HepG2 (cell line): Measurements from ENCODE around the gene ATXN7L3B. TPM values are rescaled to one million over a fixed set of nuclear protein-coding genes. Genes with fewer than 3 reads are reported as not detected.
A peak's percentile ranks its signal among the peaks of the same experiment; 100 is the strongest.

ENCODE experiments used
- ATAC-seq: fragments of 200-7000 bp; cut with Tn5 transposase; 3 replicates; pipeline ENCODE4 v1.9.1; 2020; ENCODE audit warnings: mild to moderate bottlenecking, moderate library complexity
- BruUV-seq: library from RNA; stranded (reverse); fragments of 400-500 nt; replicated peaks from 2 replicates; lab custom pipeline; 2021; lab: Mats Ljungman, UMichigan
- CTCF ChIA-PET: fragments of 300-600 bp; formaldehyde crosslinking; extraction: SDS; loops from one replicate; lab custom pipeline; 2021; ENCODE audit warnings: low total read pairs, inconsistent platforms, low intra/inter-chr PET ratio; lab: Yijun Ruan, JAX
- POLR2A ChIA-PET: fragments of 350-600 bp; sonication (Branson Sonifier 250); formaldehyde crosslinking; loops from one replicate; lab custom pipeline; 2020; ENCODE audit warnings: antibody characterized with exemption, inconsistent platforms; lab: Yijun Ruan, JAX
- DNase-seq: peaks from one replicate; pipeline ENCODE4 v3.0.0-alpha.2; 2015; ENCODE audit warnings: low spot score
- FAIRE-seq: peaks from 3 replicates; lab custom pipeline; 2011; peaks lifted over from hg19 to GRCh38; lab: Jason Lieb, UNC
- H2AFZ ChIP-seq: one replicate; pipeline ENCODE4 v1.6.1; 2011; ENCODE audit warnings: low read length, inconsistent platforms
- H3K27ac ChIP-seq: fragments of 300-600 bp; 3 replicates; pipeline ENCODE4 v1.8.0; 2011; ENCODE audit warnings: mixed run types, mild to moderate bottlenecking, mixed read lengths, low read length, inconsistent platforms; ENCODE audit not compliant: insufficient read depth; ENCODE audit errors: extremely low read length
- H3K27me3 ChIP-seq, 2 experiments: fragments of 200-600 bp in 1 of 2; 2 replicates in 1 of 2; 3 replicates in 1 of 2; pipeline versions ENCODE4 v1.6.0 to v1.8.0; 2011; ENCODE audit warnings: low read length in 2 of 2, mild to moderate bottlenecking in 2 of 2, moderate library complexity in 2 of 2, inconsistent platforms in 1 of 2; ENCODE audit not compliant: insufficient read depth in 2 of 2, control insufficient read depth in 1 of 2
- H3K36me3 ChIP-seq, 2 experiments: fragments of 200-600 bp in 1 of 2; replicated peaks in 1 of 2; 2 replicates in 1 of 2; 3 replicates in 1 of 2; pipeline versions ENCODE4 v1.5.1 to v1.8.0; 2011; ENCODE audit warnings: low read length in 2 of 2, inconsistent platforms in 1 of 2; ENCODE audit not compliant: insufficient read depth in 2 of 2, control insufficient read depth in 1 of 2
- H3K4me1 ChIP-seq: 2 replicates; pipeline ENCODE4 v1.5.1; 2012; ENCODE audit warnings: low read length, inconsistent platforms; ENCODE audit not compliant: insufficient read depth
- H3K4me2 ChIP-seq: 2 replicates; pipeline ENCODE4 v1.6.0; 2011; ENCODE audit warnings: low read depth, low read length, inconsistent platforms
- H3K4me3 ChIP-seq, 3 experiments: fragments of 200-600 bp in 1 of 3; sonication (generic), shearing (Covaris generic) in 1 of 3; replicated peaks in 1 of 3; 2 replicates each; pipeline ENCODE4 v1.5.1; 2011 to 2016; ENCODE audit warnings: low read length in 3 of 3, inconsistent platforms in 2 of 3, low read depth in 2 of 3, mild to moderate bottlenecking in 2 of 3, control low read depth in 1 of 3, mixed read lengths in 1 of 3; ENCODE audit not compliant: insufficient read depth in 1 of 3
- H3K79me2 ChIP-seq: one replicate; pipeline ENCODE4 v1.6.1; 2011; ENCODE audit warnings: low read length, inconsistent platforms; ENCODE audit not compliant: insufficient read depth
- H3K9ac ChIP-seq: 2 replicates; pipeline ENCODE4 v1.6.0; 2011; ENCODE audit warnings: mild to moderate bottlenecking, low read depth, low read length, inconsistent platforms; ENCODE audit not compliant: insufficient read depth
- H3K9me3 ChIP-seq: 2 replicates; pipeline ENCODE4 v1.5.1; 2012; ENCODE audit warnings: mild to moderate bottlenecking, low read length
- H4K20me1 ChIP-seq: 2 replicates; pipeline ENCODE4 v1.6.0; 2011; ENCODE audit warnings: inconsistent platforms, mild to moderate bottlenecking, low read length, moderate library complexity; ENCODE audit not compliant: insufficient read depth
- CENPX ChIP-seq: sonication (generic); formaldehyde crosslinking; IDR thresholded peaks from 2 replicates; pipeline ENCODE4 v1.9.0; 2021; ENCODE audit warnings: mild to moderate bottlenecking, missing genetic modification reagents, moderate library complexity
- CTCF ChIP-seq: sonication (generic); formaldehyde crosslinking; IDR thresholded peaks from 2 replicates; pipeline ENCODE4 v1.5.0; 2020; ENCODE audit warnings: mild to moderate bottlenecking, missing genetic modification reagents, moderate library complexity
- E2F1 ChIP-seq: sonication (generic); formaldehyde crosslinking; IDR thresholded peaks from 2 replicates; pipeline ENCODE4 v1.5.0; 2020; ENCODE audit warnings: missing genetic modification reagents
- MTERF4 ChIP-seq: sonication (generic); formaldehyde crosslinking; IDR thresholded peaks from 2 replicates; pipeline ENCODE4 v1.8.0; 2023; ENCODE audit warnings: mild to moderate bottlenecking, missing genetic modification reagents
- NKX3-1 ChIP-seq: sonication (generic); formaldehyde crosslinking; IDR thresholded peaks from 2 replicates; pipeline ENCODE4 v1.5.0; 2020; ENCODE audit warnings: missing genetic modification reagents
- RORA ChIP-seq: sonication (generic); formaldehyde crosslinking; IDR thresholded peaks from 2 replicates; pipeline ENCODE4 v1.5.0; 2020; ENCODE audit warnings: mild to moderate bottlenecking, missing genetic modification reagents, moderate library complexity
- ZNF710 ChIP-seq: sonication (generic); formaldehyde crosslinking; IDR thresholded peaks from 2 replicates; pipeline ENCODE4 v1.5.0; 2020; ENCODE audit warnings: mild to moderate bottlenecking, missing genetic modification reagents, borderline replicate concordance
- WGBS: methylation state at CpG from one replicate; pipeline ENCODE4 v1.1.6; 2017; ENCODE audit warnings: low lambda C conversion rate; 5-methylcytosine and 5-hydroxymethylcytosine counted together
- in situ Hi-C: cut with HindIII; loops from 2 replicates; pipeline ENCODE4 v1.10.0; 2017; ENCODE audit warnings: low pct_unique_long_range_greater_than_20kb; ENCODE audit not compliant: extremely low pct_ligation_motif_present
- intact Hi-C: fragments of 100-400 bp; cut with micrococcal nuclease; formaldehyde crosslinking; loops from one replicate; pipeline ENCODE4 v1.10.0; 2022; ENCODE audit not compliant: unreplicated experiment
- polyA plus RNA-seq, 8 experiments: library from polyadenylated mRNA; depleted of rRNA in 3 of 8; stranded (reverse) in 7 of 8; unstranded in 1 of 8; fragments of >200 nt; fragmentation: Illumina TruSeq in 4 of 8; extraction: Trizol in 4 of 8; gene quantifications; 2 replicates each; pipeline versions ENCODE4 v1.2.1 to v1.2.3, GENCODE V29; 2011 to 2016; ENCODE audit warnings: low read depth in 4 of 8, missing spikeins in 1 of 8, mixed read lengths in 1 of 8; ENCODE audit not compliant: insufficient read depth in 1 of 8
- total RNA-seq, 5 experiments: library from RNA; depleted of rRNA; stranded (reverse); fragments of >200 nt; fragmentation: Illumina TruSeq; extraction: Trizol; gene quantifications; 2 replicates each; pipeline ENCODE4 v1.2.3, GENCODE V29; 2016; ENCODE audit warnings: low read depth in 1 of 5

Gene ATXN7L3B
- total and polyA plus RNA-seq, 2 of the 13 experiments (the other 11 are each of a cell fraction or from before 2014, with no cell fraction given), result 20.1 to 23.8 TPM

- no peak for TF ChIP-seq MTERF4
- 0 out of 2 replicates have a peak, but pooled peaks have one; percentile 70 for TF ChIP-seq RORA
Observed at GRCh38 chr12:74537126-74537706, 419 bp upstream of the ATXN7L3B start (continued).

GRCh38 chr12:74538491-74539258 lies 1.0 kb downstream of the ATXN7L3B start:
- CTCF ChIA-PET, result no interaction called here
- 0 out of 2 replicates have a peak, but pooled peaks have one; percentile 38 for TF ChIP-seq NKX3-1 (CRISPR knock-in tag)
- no peak for TF ChIP-seq CENPX (CRISPR knock-in tag)
- TF ChIP-seq ZNF710 (CRISPR knock-in tag), result no peak
- 0 out of 2 replicates have a peak, but pooled peaks have one; percentile 40 for TF ChIP-seq E2F1
- TF ChIP-seq CTCF, result peak; percentile 7; the same call in 1 of the 2 replicates
- TF ChIP-seq, all 625 proteins: peak for 3
- intact Hi-C loops, result loop anchor here (5.0 kb wide), 1 partner anchor 1576 kb away; no protein-coding TSS in a partner anchor

More at GRCh38 chr12:74538491-74539258, 1.0 kb downstream of the ATXN7L3B start:
- no peaks in the 10 kb centered on the region; a peak in 1 of 5 replicates for H3K36me3 ChIP-seq
- peak overlapping the region; percentile 98 for H3K9ac ChIP-seq
- peak overlapping the region; percentile 89 for H3K4me2 ChIP-seq
- DNase-seq, result no peak
- BruUV-seq, result no TSS peak
- no peaks in the 10 kb centered on the region for H3K9me3 ChIP-seq
- FAIRE-seq, result no peak
- no peak overlapping the region for H2AFZ ChIP-seq
- in situ Hi-C loops, result no loop called here
- no peaks in the 10 kb centered on the region for H3K27me3 ChIP-seq
- peaks cover 23% of the 10 kb centered on the region for H4K20me1 ChIP-seq
- 20% methylated on average over 6 of the region's 7 CpGs for WGBS
- peak; percentile 65 for ATAC-seq
- peaks cover 32% of the 10 kb centered on the region for H3K4me1 ChIP-seq
- peak overlapping the region; percentile 96 for H3K27ac ChIP-seq
- peak overlapping the region; percentile 80 to 86 (median 85) for H3K4me3 ChIP-seq
- H3K79me2 ChIP-seq, result peaks cover 39% of the 10 kb centered on the region
- POLR2A ChIA-PET, result no interaction called here
